Right cardiac atrium (tissue), 5 donors: ENCODE measurements around the gene VAPA. TPM values are rescaled to one million over a fixed set of nuclear protein-coding genes. Genes with fewer than 3 reads are reported as not detected.
A peak's percentile ranks its signal among the peaks of the same experiment; 100 is the strongest.

Experiments
- ATAC-seq, 2 donors: fragments of 200-7000 bp; cut with Tn5 transposase; one replicate each; pipeline versions ENCODE4 v1.8.0 to v1.9.1; 2020; ENCODE audit warnings: moderate library complexity in 2 of 2, mild to moderate bottlenecking in 1 of 2
- DNase-seq, 3 donors: peaks; one replicate each; pipeline ENCODE4 v3.0.0-alpha.2; 2020
- H3K27ac ChIP-seq: one replicate; pipeline ENCODE4 v1.5.1; 2013; ENCODE audit warnings: mild to moderate bottlenecking, low read length, control low read depth, moderate library complexity
- H3K27me3 ChIP-seq: one replicate; pipeline ENCODE4 v1.6.1; 2013; ENCODE audit not compliant: control insufficient read depth, insufficient read depth
- H3K4me1 ChIP-seq: one replicate; pipeline ENCODE4 v1.6.1; 2013; ENCODE audit warnings: low read length; ENCODE audit not compliant: control insufficient read depth, insufficient read depth
- H3K4me3 ChIP-seq: one replicate; pipeline ENCODE4 v1.5.1; 2013; ENCODE audit warnings: low read length, control low read depth
- H3K9me3 ChIP-seq: one replicate; pipeline ENCODE4 v1.6.1; 2013; ENCODE audit warnings: low read length; ENCODE audit not compliant: control insufficient read depth
- WGBS: extraction: QIAGEN DNeasy Blood & Tissue Kit; methylation state at CpG from one replicate; pipeline ENCODE4 v1.1.7; 2013; 5-methylcytosine and 5-hydroxymethylcytosine counted together
- intact Hi-C, 4 donors: fragments of 100-400 bp; cut with DNase I; formaldehyde crosslinking; loops; one replicate each; pipeline versions ENCODE4 v1.11.0 to v1.14.0; 2022 to 2023
- long read RNA-seq, 4 donors: library from polyadenylated mRNA; unstranded; transcript quantifications; one replicate each; pipeline ENCODE4 v2.0.0, GENCODE V29; 2020 to 2021
- polyA plus RNA-seq: library from polyadenylated mRNA; stranded (reverse); fragments of 200-250 nt; gene quantifications from one replicate; pipeline ENCODE4 v1.2.3, GENCODE V29; 2013
- total RNA-seq, 4 donors: library from RNA; stranded (reverse); fragmentation: NEBNext Ultra II Directional; extraction: Animal tissue kit (Norgen Biotek cat#: 25700); gene quantifications; one replicate each; pipeline ENCODE4 v1.2.1, GENCODE V29; 2021
- donor health status: healthy with polysubstance abuse.
- donor health status: DM: no; HTN: yes; CAD: no.
- donor health status: DM: no; HTN: no; CAD: no.
- donor health status: DM: no; HTN: yes; CAD: no; lungs with severe emphysema.
- donor health status: DM: yes; HTN: yes; CAD: no.

The VAPA gene
- total RNA-seq, result 100 to 1,000 TPM; 172 to 206 (median 204) TPM
- polyA plus RNA-seq, result 199 TPM
- long read RNA-seq, donor 1, full-length matches to known transcripts, result 410 of 434 reads
- long read RNA-seq, donor 1, partial matches to known transcripts, result 3 of 434 reads
- long read RNA-seq, donor 1, other reads (novel, unspliced or antisense), result 21 of 434 reads
- long read RNA-seq, donor 2, full-length matches to known transcripts, result 152 of 168 reads
- long read RNA-seq, donor 2, partial matches to known transcripts, result 2 of 168 reads
- long read RNA-seq, donor 2, other reads (novel, unspliced or antisense), result 14 of 168 reads
- long read RNA-seq, donor 3, full-length matches to known transcripts, result 1,012 of 1,044 reads
- long read RNA-seq, donor 3, partial matches to known transcripts, result 6 of 1,044 reads
- long read RNA-seq, donor 3, other reads (novel, unspliced or antisense), result 26 of 1,044 reads
- long read RNA-seq, donor 4, full-length matches to known transcripts, result 180 of 198 reads
- long read RNA-seq, donor 4, partial matches to known transcripts, result 0 of 198 reads
- long read RNA-seq, donor 4, other reads (novel, unspliced or antisense), result 18 of 198 reads

GRCh38 chr18:9913526-9914333 lies at the start of gene VAPA:
VAPA (plus strand) TSS chr18:9914016; CDS start chr18:9914257, 241 bp downstream.
- under 1% methylated on average over 87 of the region's 87 CpGs for WGBS
- peak within 1 kb of the TSS; percentile 94 for H3K27ac ChIP-seq
- ATAC-seq (peak; percentile 97 to 98), DNase-seq (peak; percentile 96 to 98 (median 98))
- H3K27me3 ChIP-seq, result no peaks in the 10 kb centered on the region
- peak within 1 kb of the TSS; percentile 90 for H3K4me3 ChIP-seq
- no peaks in the 10 kb centered on the region for H3K9me3 ChIP-seq
- intact Hi-C loops, result loop anchor here in 1 of 4 donors (10.0 kb wide), 1 partner anchor 109 kb away; no protein-coding TSS in a partner anchor
- peaks cover under 1% of the 10 kb centered on the region for H3K4me1 ChIP-seq

GRCh38 chr18:9865764-9866490 lies 47.9 kb upstream of the VAPA start:
- Histone ChIP-seq H3K9me3 (no peaks in the 10 kb centered on the region), H3K27ac (no peak overlapping the region), H3K4me1 (peaks cover 3% of the 10 kb centered on the region), H3K27me3 (no peaks in the 10 kb centered on the region), H3K4me3 (no peak overlapping the region)
- ATAC-seq (no peak), DNase-seq (no peak)
- intact Hi-C loops, result no loop called here
- WGBS, result 97% methylated on average over 7 of the region's 7 CpGs

- intact Hi-C loops, result no loop called here
- 96% methylated on average over 3 of the region's 3 CpGs for WGBS
Observed at GRCh38 chr18:9866627-9867026, 47.2 kb upstream of the VAPA start.

GRCh38 chr18:9867071-9867594 lies 46.7 kb upstream of the VAPA start:
- Histone ChIP-seq H3K4me1 (peaks cover 3% of the 10 kb centered on the region), H3K9me3 (no peaks in the 10 kb centered on the region), H3K27me3 (no peaks in the 10 kb centered on the region), H3K27ac (no peak overlapping the region), H3K4me3 (no peak overlapping the region)
- intact Hi-C loops, result no loop called here
- DNase-seq, result no peak
- ATAC-seq, result no peak
- 89% methylated on average over 4 of the region's 4 CpGs for WGBS

More at GRCh38 chr18:9866627-9867026, 47.2 kb upstream of the VAPA start:
- DNase-seq (no peak), ATAC-seq (no peak)
- Histone ChIP-seq H3K27ac (no peak overlapping the region), H3K4me3 (no peak overlapping the region), H3K27me3 (no peaks in the 10 kb centered on the region), H3K4me1 (peaks cover 3% of the 10 kb centered on the region), H3K9me3 (no peaks in the 10 kb centered on the region)

GRCh38 chr18:9868857-9869714 lies 44.7 kb upstream of the VAPA start:
- peaks cover 4% of the 10 kb centered on the region for H3K4me1 ChIP-seq
- 65% methylated on average over 6 of the region's 6 CpGs for WGBS
- DNase-seq, result no peak
- intact Hi-C loops, result no loop called here
- no peak overlapping the region for H3K27ac ChIP-seq
- H3K9me3 ChIP-seq, result no peaks in the 10 kb centered on the region
- no peak for ATAC-seq
- no peaks in the 10 kb centered on the region for H3K27me3 ChIP-seq
- no peak overlapping the region for H3K4me3 ChIP-seq

GRCh38 chr18:9869715-9870430 lies 43.9 kb upstream of the VAPA start:
- intact Hi-C loops, result no loop called here
- Histone ChIP-seq H3K4me1 (peaks cover 4% of the 10 kb centered on the region), H3K27me3 (no peaks in the 10 kb centered on the region), H3K9me3 (no peaks in the 10 kb centered on the region), H3K4me3 (no peak overlapping the region), H3K27ac (no peak overlapping the region)
- DNase-seq, result no peak
- peak; percentile 27 to 64 for ATAC-seq
- 69% methylated on average over 9 of the region's 9 CpGs for WGBS

- no peak for DNase-seq
- ATAC-seq, result no peak
- 80% methylated on average over 4 of the region's 4 CpGs for WGBS
- H3K4me1 ChIP-seq, result peaks cover 4% of the 10 kb centered on the region
- no peak overlapping the region for H3K4me3 ChIP-seq
- H3K27me3 ChIP-seq, result no peaks in the 10 kb centered on the region
- intact Hi-C loops, result no loop called here
- H3K27ac ChIP-seq, result no peak overlapping the region
- no peaks in the 10 kb centered on the region for H3K9me3 ChIP-seq
Observed at GRCh38 chr18:9870431-9871008, 43.3 kb upstream of the VAPA start.

GRCh38 chr18:9871244-9871746 lies 42.5 kb upstream of the VAPA start:
- H3K9me3 ChIP-seq, result no peaks in the 10 kb centered on the region
- H3K27ac ChIP-seq, result no peak overlapping the region
- ATAC-seq (no peak), DNase-seq (no peak)
- no peak overlapping the region for H3K4me3 ChIP-seq
- peaks cover 4% of the 10 kb centered on the region for H3K4me1 ChIP-seq
- H3K27me3 ChIP-seq, result no peaks in the 10 kb centered on the region
- 85% methylated on average over 6 of the region's 6 CpGs for WGBS
- intact Hi-C loops, result no loop called here

GRCh38 chr18:9872823-9873222 lies 41.0 kb upstream of the VAPA start:
- no peak for ATAC-seq
- Histone ChIP-seq H3K4me3 (no peak overlapping the region), H3K27me3 (no peaks in the 10 kb centered on the region), H3K27ac (peak overlapping the region; percentile 27), H3K9me3 (no peaks in the 10 kb centered on the region), H3K4me1 (peaks cover 4% of the 10 kb centered on the region)
- intact Hi-C loops, result no loop called here
- DNase-seq, result no peak
